CMK (cell line): Measurements from ENCODE around the gene JAKMIP1.

Experiments
- DNase-seq: peaks from one replicate; pipeline ENCODE4 v3.0.0-alpha.2; 2010; ENCODE audit warnings: low read depth

JAKMIP1 gene

GRCh38 chr4:6180841-6181631, 19.3 kb downstream of the JAKMIP1 start:
- no peak for DNase-seq

DNA sequence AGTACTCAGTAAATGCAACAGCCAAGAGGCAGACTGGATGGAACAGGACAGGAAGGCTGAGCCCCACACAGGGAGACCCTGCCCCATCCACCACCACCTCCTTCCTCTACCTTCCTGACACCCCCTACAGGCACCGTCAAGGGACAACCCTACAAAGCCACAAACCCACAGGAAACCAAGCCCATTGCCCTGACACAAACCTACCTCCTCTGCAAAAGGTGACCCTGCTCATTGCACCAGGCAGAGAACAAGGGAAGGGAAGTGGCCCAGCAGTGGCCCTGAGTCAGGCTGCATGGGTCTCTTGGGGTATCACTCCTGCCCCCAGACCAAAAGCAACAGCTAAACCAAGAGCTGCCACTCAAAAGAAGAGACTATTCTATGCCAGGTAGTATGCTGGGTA, 21.0 kb downstream of the JAKMIP1 start:
- DNase-seq: no peak

DNA sequence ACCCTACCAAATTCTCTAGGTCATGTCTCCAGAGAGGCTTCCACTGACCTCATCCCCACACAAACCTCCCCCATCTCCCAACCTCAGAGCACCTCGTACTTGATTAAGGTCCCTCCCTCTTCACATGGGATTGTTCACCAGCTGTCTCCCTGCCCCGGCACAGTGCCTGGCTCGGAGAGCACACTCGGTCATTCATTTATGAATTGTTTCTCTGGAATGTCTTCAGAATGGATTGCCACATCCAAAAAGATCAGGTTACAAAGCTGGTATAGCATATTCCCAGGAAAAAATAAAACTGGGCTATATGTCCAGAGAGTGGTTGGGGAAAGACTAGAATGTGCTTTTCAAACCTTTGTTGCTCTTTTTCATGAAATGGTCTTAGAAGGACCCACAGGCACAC, 21.6 kb downstream of the JAKMIP1 start:
- no peak for DNase-seq

DNA sequence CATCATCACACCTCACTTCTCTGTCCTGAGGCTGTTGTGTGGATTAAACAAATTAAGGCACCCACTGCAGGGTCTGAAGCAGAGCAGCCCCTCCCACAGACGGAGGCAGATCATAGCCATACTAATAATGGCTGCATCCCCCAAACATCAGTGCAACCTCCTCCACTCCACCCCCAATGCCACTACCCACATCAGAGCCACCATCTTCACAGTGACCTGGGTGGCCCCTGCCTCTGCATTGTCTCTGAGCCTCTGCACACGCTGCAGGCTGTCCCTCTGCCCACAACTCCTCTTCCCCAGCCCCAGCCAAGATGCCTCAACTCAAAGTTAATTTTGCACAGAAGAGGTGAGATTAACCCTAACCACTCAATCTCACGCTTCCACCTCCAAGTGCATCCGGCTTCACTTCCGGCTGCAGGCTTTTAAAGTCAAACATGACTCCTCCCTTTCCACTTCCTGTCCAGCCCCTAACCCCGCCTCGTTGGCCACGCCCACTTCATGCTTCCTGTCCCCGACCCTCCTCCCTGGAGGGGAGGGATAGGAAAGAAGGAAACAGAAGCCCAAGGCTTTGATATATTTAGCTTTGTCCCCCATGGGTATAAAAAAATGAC, 22.7 kb downstream of the JAKMIP1 start:
- DNase-seq: peak; percentile 59

- DNase-seq: no peak
These were observed 24.9 kb downstream of the JAKMIP1 start for GRCh38 chr4:6175426-6175825.

DNA sequence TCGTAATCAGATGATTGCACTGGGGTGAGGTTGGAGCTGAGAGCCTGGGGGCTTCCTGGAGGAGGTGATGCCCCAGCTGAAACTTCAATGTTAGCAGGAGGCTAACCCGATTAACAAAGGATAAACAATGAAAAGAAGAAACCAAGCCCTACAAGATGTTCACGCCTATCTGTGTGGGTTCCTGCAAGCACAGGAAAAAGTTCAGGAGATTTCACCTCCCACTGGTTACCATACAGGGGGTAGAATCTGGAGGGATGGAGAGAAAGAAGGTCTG, 27.5 kb downstream of the JAKMIP1 start:
- DNase-seq: no peak

GRCh38 chr4:6172093-6172926, 28.0 kb downstream of the JAKMIP1 start:
- DNase-seq: no peak

DNA sequence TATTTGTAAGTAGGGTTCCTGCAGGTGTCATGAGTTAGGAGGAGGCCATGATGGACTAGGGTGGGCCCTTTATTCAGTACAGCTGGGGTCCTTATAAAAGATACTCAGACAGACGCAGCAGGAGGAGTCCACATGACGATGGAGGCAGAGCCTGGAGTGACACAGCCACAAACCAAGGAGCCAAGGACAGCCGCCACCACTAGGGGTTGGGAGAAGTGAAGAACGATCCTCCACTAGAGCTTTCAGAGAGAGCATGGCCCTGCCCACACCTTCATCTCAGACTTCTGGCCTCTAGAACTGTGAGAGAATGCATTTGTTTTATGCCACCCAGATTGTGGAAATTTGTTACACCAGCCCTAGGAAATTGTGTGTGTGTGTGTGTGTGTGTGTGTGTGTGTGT, 31.1 kb downstream of the JAKMIP1 start:
- no peak for DNase-seq

GRCh38 chr4:6165766-6166165, 34.6 kb downstream of the JAKMIP1 start:
- no peak for DNase-seq

- DNase-seq: no peak
These were observed 37.5 kb downstream of the JAKMIP1 start for GRCh38 chr4:6162885-6163284.

DNA sequence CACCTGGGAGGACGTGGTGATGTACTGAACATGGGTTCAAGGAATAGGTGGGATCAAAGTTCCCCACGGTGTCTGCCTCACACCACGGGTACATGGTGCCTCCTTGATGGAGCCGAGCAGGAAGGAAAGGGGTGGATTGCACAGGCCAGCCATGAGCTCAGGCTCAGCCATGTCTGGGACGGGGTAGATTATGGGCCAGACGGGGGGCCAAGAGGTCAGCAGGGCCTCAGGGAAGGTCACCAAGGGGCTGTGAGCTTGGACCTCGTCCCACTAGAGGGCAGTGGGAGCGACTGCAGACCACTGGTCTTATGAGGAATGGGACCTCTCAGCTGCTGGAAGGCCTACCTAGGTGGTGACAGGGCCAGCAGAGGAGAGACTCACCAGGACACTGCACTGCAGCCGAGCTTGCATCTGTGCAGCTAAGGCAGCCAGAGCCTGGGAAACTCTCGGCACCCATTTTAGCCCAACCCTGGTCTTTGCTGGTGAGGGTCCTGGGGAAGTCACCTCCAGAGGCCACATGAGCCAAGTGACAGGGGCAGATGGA, 38.4 kb downstream of the JAKMIP1 start:
- DNase-seq: no peak

DNA sequence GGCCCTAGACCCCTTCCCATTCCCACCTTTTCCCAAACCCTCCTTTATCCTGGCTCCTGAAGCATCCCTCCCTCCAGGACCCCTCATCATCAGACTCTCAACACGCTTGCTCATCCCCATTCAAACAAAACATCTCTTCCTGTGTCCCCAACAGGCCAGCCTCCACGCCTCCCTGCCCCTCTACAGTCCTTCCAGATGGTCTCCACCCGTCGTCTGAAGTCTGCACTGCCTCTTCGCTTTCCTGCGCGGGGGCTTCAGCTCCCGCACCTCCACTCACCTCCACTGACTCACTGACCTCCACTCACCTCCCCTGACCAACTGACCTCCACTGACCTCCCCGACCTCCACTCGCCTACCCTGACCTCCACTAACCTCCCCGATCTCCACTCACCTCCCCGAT, 39.8 kb downstream of the JAKMIP1 start:
- DNase-seq: no peak

DNA sequence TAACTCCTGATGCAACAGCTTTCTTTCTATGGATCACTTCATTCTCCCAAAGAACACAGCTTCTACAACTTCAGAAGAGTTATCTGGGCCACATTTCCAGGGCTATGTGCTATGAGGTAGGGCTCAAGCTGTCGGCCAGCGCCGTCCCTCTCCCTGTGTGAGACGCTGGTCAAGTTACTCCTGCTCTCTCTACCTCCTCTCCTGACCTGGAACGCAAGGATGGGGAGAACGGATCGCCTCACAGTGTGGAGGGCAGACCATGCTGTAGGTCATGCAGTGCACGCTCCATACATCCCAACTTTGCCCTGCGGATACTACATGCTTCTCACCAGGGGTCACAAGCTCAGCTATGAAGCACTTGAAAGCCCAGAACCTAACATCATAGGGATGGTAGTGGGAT, 42.4 kb downstream of the JAKMIP1 start:
- DNase-seq: no peak

- no peak for DNase-seq
These were observed 44.2 kb downstream of the JAKMIP1 start for GRCh38 chr4:6155996-6156750.

DNA sequence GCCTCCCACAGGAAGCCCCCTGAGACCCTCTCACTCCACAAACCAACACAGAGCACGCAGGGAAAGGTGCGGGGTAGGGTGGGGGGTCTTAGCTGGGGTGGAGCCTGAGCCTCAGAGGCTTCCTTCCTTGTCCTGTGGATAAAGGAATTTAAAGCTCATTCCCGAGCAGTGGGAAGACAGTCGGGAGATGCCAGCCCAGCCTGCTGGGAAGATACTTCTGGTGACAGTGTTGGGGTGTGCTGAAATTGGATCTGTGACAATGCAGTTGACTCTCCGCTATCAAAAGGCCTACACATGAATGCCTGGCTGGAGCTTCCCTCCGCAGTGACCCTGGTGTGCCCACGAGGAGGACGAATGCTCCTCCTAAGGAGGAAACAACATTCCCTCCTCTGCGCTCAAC, 45.5 kb downstream of the JAKMIP1 start:
- DNase-seq: no peak

DNA sequence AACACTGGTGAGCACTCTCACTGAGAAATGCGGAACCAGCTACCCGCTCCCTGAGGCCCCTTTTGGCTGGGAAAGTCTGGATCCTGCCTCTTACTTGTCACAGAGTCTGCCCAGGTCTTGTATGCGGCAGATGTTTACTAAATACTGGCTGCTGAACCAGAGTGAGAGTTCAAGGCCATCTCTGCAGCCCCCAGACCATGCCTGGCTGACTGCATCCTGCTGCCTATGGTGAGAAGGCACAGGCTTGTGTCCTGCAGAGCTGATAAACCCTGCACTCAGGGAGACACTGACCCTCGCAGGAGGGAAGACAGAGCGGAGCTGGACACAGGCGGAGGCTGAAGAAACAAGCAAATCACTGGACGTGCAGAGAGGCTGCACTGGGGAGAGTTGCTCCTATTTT, 46.5 kb downstream of the JAKMIP1 start:
- no peak for DNase-seq

DNA sequence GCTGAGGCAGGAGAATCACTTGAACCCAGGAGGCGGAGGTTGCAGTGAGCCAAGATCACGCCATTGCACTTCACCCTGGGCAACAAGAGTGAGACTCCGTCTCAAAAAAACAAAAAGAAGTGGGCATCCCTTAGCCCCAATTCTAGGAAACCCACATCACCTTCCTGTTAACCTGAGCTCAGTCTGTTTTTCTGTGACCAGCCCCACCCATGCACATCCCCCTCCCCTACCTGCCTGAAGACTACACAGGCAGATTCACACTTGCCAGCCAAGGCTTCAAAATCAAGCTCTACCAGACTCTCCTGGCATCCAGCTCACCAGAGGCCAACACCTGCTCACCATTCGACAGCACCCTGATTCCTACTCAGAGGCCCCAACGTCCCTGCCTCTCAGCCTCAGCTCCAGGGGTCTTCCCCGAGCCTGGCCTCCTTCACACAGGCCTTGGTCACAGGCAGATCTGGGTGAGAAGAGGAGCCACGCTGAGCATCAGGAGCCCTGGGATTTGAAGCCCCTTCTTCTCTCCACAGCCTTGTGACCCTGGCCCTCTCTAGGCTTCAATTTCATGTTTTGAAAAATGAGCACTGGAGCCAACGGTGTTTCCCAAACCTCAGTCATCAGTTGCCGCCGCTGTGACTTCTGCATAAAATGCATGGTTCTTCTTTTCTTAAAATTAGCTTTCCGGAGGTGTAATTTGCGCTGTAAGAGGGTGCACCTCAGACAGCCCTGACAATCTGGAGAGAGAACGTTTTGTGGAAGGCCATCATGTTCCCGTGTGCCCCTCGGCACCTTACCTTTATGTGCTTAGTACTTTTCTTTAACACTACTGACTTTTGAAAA, 47.3 kb downstream of the JAKMIP1 start:
- DNase-seq: no peak

DNA sequence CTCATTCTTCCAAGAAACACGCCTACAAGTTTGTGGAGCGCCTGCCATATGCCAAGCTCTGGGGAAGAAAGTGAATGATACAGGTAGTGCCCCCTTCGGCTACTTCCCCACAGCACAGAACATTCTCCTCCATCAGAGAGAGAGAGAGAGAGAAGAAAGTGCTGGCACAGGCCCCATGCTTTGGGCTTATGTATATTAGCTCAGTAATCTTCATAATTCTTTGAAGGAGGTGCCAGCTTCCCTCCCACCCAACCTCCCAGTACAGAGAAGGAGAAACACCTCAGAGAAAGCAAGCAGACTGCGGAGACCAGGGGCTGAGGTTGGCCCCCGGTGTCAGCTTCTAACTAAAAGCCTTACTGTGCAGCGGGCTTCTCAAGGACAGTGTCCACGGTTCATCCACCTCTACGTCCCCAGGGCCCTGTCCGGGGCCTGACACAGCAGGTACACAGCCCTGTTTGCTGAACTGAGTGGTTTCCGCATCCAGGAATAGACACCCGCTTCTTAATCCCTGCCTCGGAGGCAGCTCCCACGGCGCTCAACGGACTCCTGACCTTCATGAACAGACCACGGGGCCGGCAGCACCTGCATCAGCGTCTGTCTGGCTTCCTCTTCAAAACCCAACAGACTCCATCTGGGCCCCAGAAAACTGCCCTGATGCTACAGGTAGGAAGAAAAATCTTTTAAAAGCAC, 50.2 kb downstream of the JAKMIP1 start:
- no peak for DNase-seq

- DNase-seq: no peak
These were observed 51.7 kb downstream of the JAKMIP1 start for GRCh38 chr4:6148506-6149205.

- DNase-seq: no peak
These were observed 52.9 kb downstream of the JAKMIP1 start for GRCh38 chr4:6147441-6147840.
